Heart right ventricle (tissue), 16 donors: ENCODE results near the gene CACNA1C. TPM values are rescaled to one million over a fixed set of nuclear protein-coding genes. Genes with fewer than 3 reads are reported as not detected.

Experiments used
- ATAC-seq, 8 donors: fragments of 200-7000 bp; cut with Tn5 transposase; one replicate each; pipeline ENCODE4 v1.9.1; 2020; ENCODE audit warnings: mild to moderate bottlenecking in 8 of 8, moderate library complexity in 8 of 8, moderate number of reproducible peaks in 1 of 8
- DNase-seq, 2 donors: peaks; one replicate each; pipeline ENCODE4 v3.0.0-alpha.2; 2020
- H3K27ac ChIP-seq, 10 donors: fragments of 200-600 bp; sonication (generic) in 2 of 10; one replicate each; pipeline versions ENCODE4 v1.5.0 to v1.8.0; 2020 to 2022; ENCODE audit warnings: mild to moderate bottlenecking in 3 of 10
- H3K27me3 ChIP-seq, 7 donors: fragments of 200-600 bp; one replicate each; pipeline ENCODE4 v1.8.0; 2021 to 2022; ENCODE audit warnings: mild to moderate bottlenecking in 2 of 7
- H3K36me3 ChIP-seq, 9 donors: fragments of 200-600 bp; sonication (generic) in 1 of 9; one replicate each; pipeline versions ENCODE4 v1.5.0 to v1.8.0; 2020 to 2022; ENCODE audit warnings: mild to moderate bottlenecking in 2 of 9
- H3K4me1 ChIP-seq, 9 donors: fragments of 200-600 bp; sonication (generic) in 1 of 9; one replicate each; pipeline versions ENCODE4 v1.5.0 to v1.8.0; 2020 to 2022; ENCODE audit warnings: mild to moderate bottlenecking in 4 of 9
- H3K4me3 ChIP-seq, 10 donors: fragments of 200-600 bp; sonication (generic) in 2 of 10; one replicate each; pipeline versions ENCODE4 v1.5.0 to v1.8.0; 2020 to 2022; ENCODE audit warnings: mild to moderate bottlenecking in 7 of 10, moderate library complexity in 2 of 10
- H3K9me3 ChIP-seq, 11 donors: fragments of 200-600 bp in 10 of 11; sonication (generic) in 2 of 11; one replicate each; pipeline versions ENCODE4 v1.5.0 to v1.8.0; 2013 to 2022; ENCODE audit warnings: mild to moderate bottlenecking in 2 of 11, control low read depth in 1 of 11, moderate library complexity in 1 of 11
- CTCF ChIP-seq, 9 donors: fragments of 200-600 bp; sonication (generic) in 2 of 9; IDR thresholded peaks; one replicate each; pipeline versions ENCODE4 v1.5.0 to v1.8.0; 2021 to 2022; ENCODE audit warnings: antibody characterized with exemption in 9 of 9, mild to moderate bottlenecking in 5 of 9, moderate library complexity in 1 of 9
- WGBS, 2 donors: extraction: QIAGEN DNeasy Blood & Tissue Kit; methylation state at CpG; one replicate each; pipeline ENCODE4 v1.1.7; 2013; ENCODE audit warnings: inconsistent platforms in 1 of 2; 5-methylcytosine and 5-hydroxymethylcytosine counted together
- intact Hi-C, 10 donors: fragments of 100-400 bp; cut with DNase I; formaldehyde crosslinking; loops; one replicate each; pipeline versions ENCODE4 v1.11.1 to v1.14.2; 2022
- polyA plus RNA-seq, 2 donors: library from polyadenylated mRNA; stranded (reverse); fragments of 200-250 nt; gene quantifications; one replicate each; pipeline ENCODE4 v1.2.3, GENCODE V29; 2013
- total RNA-seq, 10 donors: library from RNA; stranded (reverse); fragmentation: NEBNext Ultra II Directional in 3 of 10; extraction: Animal tissue kit (Norgen Biotek cat#: 25700) in 3 of 10; gene quantifications; one replicate each; pipeline versions ENCODE4 v1.2.1 to v1.2.4, GENCODE V29; 2021 to 2023
- donor health status: Arrhythmogenic right ventricular cardiomyopathy.
- donor health status: ischemic (EF 13 %, LVEDD 7.1; RV severe dilation, severe dysfunction).
- donor health status: healthy with polysubstance abuse.
- donor health status: DM: no; HTN: yes; CAD: no.
- donor health status: DM: no; HTN: no; CAD: no.
- donor health status: ischemic (EF 25% LVEDD 6.9; RV normal size, moderate dysfunction).
- donor health status: ischemic (EF 25% LVEDD 5.7; RV mildly dilated, moderate dysfunction).
- donor health status: healthy.
- donor health status: DM: yes; HTN: yes; CAD: no.
- donor health status: Ischemic cardiomyopathy.
- donor health status: ischemic (EF 35%, LVEDD 5.7; RV mildly dilated, moderate dysfunction).
- donor health status: nonischemic (EF 11% LVEDD 7.7; RV severe dilation, severe dysfunction).
- donor health status: DM: yes; HTN: yes; CAD: no.
- donor health status: PGD.
- donor health status: ischemic (EF 29% LVEDD 5.4; RV normal size, mild dysfunction).
- donor health status: nonischemic (EF 23%, LVEDD 6.1; RV moderate dilation, normal function).

Gene CACNA1C
- total and polyA plus RNA-seq, 12 donors = 19.1 to 222 (median 183) TPM

- H3K27me3 ChIP-seq = no peaks in the 10 kb centered on the region
- DNase-seq (no peak), ATAC-seq (no peak)
- intact Hi-C loops = no loop called here
- no peak for TF ChIP-seq CTCF (IDR thresholded peaks at IDR 0.05)
- peaks cover 0 to 16% (median 11%) of the 10 kb centered on the region in 9 donors for H3K4me1 ChIP-seq
- peaks cover 0 to 67% (median 0%) of the 10 kb centered on the region in 9 donors for H3K36me3 ChIP-seq
- H3K4me3 ChIP-seq = no peak overlapping the region
- H3K9me3 ChIP-seq = no peaks in the 10 kb centered on the region
- 93 to 95% methylated on average over 6 of the region's 6 CpGs for WGBS, 2 donors
- no peak overlapping the region for H3K27ac ChIP-seq
Measured at GRCh38 chr12:2578772-2579171, 526.0 kb downstream of the CACNA1C start.

- no peak overlapping the region for H3K4me3 ChIP-seq
- peaks cover 0 to 21% (median 12%) of the 10 kb centered on the region in 9 donors for H3K4me1 ChIP-seq
- H3K36me3 ChIP-seq = peaks cover 0 to 66% (median 12%) of the 10 kb centered on the region in 9 donors
- DNase-seq (no peak), ATAC-seq (no peak)
- H3K9me3 ChIP-seq = no peaks in the 10 kb centered on the region
- WGBS, 2 donors = 55 to 64% methylated on average over 3 of the region's 3 CpGs
- intact Hi-C loops = loop anchor here in 9 of 10 donors (5.0 to 10.0 kb wide), 12 partner anchors 124 to 786 kb away; partner anchors contain the start of gene CACNA1C (in 5 of the 9)
- no peak for TF ChIP-seq CTCF (IDR thresholded peaks at IDR 0.05)
- no peaks in the 10 kb centered on the region for H3K27me3 ChIP-seq
- H3K27ac ChIP-seq = no peak overlapping the region
Measured at GRCh38 chr12:2580821-2581220, 528.0 kb downstream of the CACNA1C start.

- no peak for TF ChIP-seq CTCF (IDR thresholded peaks at IDR 0.05)
- Histone ChIP-seq H3K4me3 (no peak overlapping the region), H3K4me1 (peaks cover 0 to 21% (median 12%) of the 10 kb centered on the region in 9 donors), H3K36me3 (peaks cover 0 to 69% (median 17%) of the 10 kb centered on the region in 9 donors), H3K9me3 (no peaks in the 10 kb centered on the region), H3K27me3 (no peaks in the 10 kb centered on the region), H3K27ac (no peak overlapping the region)
- intact Hi-C loops = loop anchor here in 9 of 10 donors (2.0 to 10.0 kb wide), 13 partner anchors 124 to 787 kb away; partner anchors contain the start of gene CACNA1C (in 5 of the 9)
- 85 to 87% methylated on average over 15 of the region's 15 CpGs for WGBS, 2 donors
- DNase-seq (no peak), ATAC-seq (no peak)
Measured at GRCh38 chr12:2581293-2582045, 528.7 kb downstream of the CACNA1C start.

- no peak for DNase-seq
- Histone ChIP-seq H3K4me3 (peak overlapping the region in 4 of 10 donors; percentile 12 to 25 (median 20)), H3K4me1 (peaks cover 0 to 21% (median 12%) of the 10 kb centered on the region in 9 donors), H3K36me3 (peaks cover 0 to 70% (median 17%) of the 10 kb centered on the region in 9 donors), H3K9me3 (no peaks in the 10 kb centered on the region), H3K27ac (peak overlapping the region in 6 of 10 donors; percentile 3 to 60 (median 46)), H3K27me3 (no peaks in the 10 kb centered on the region)
- WGBS, 2 donors = 69 to 72% methylated on average over 9 of the region's 9 CpGs
- peak in 3 of 8 donors; percentile 2 to 12 (median 5) for ATAC-seq
- intact Hi-C loops = loop anchor here in 9 of 10 donors (2.0 to 10.0 kb wide), 13 partner anchors 125 to 788 kb away; partner anchors contain the start of gene CACNA1C (in 5 of the 9)
- no peak for TF ChIP-seq CTCF (IDR thresholded peaks at IDR 0.05)
Measured at GRCh38 chr12:2582631-2583030, 529.8 kb downstream of the CACNA1C start.
